Left lung (tissue), 10 donors: Measurements from ENCODE around the gene KIRREL3. TPM values are rescaled to one million over a fixed set of nuclear protein-coding genes. Genes with fewer than 3 reads are reported as not detected.

Experiments
- ATAC-seq: fragments of 200-7000 bp; cut with Tn5 transposase; one replicate; pipeline ENCODE4 v1.9.1; 2020; ENCODE audit warnings: moderate library complexity
- DNase-seq, 4 donors: peaks; one replicate each; pipeline ENCODE4 v3.0.0-alpha.2; 2013 to 2020
- H3K27ac ChIP-seq, 2 donors: fragments of 200-600 bp; sonication (generic) in 1 of 2; one replicate each; pipeline versions ENCODE4 v1.5.0 to v1.8.0; 2020 to 2021
- H3K27me3 ChIP-seq, 2 donors: fragments of 200-600 bp; sonication (generic) in 1 of 2; one replicate each; pipeline versions ENCODE4 v1.5.0 to v1.8.0; 2020 to 2021
- H3K36me3 ChIP-seq, 2 donors: fragments of 200-600 bp; sonication (generic) in 1 of 2; one replicate each; pipeline versions ENCODE4 v1.5.0 to v1.8.0; 2020 to 2021
- H3K4me1 ChIP-seq, 2 donors: fragments of 200-600 bp; one replicate each; pipeline ENCODE4 v1.8.0; 2021
- H3K4me3 ChIP-seq, 2 donors: fragments of 200-600 bp; sonication (generic) in 1 of 2; one replicate each; pipeline versions ENCODE4 v1.5.0 to v1.8.0; 2020 to 2021; ENCODE audit warnings: mild to moderate bottlenecking in 1 of 2
- H3K9me3 ChIP-seq, 2 donors: fragments of 200-600 bp; sonication (generic) in 1 of 2; one replicate each; pipeline versions ENCODE4 v1.5.0 to v1.8.0; 2020 to 2021
- CTCF ChIP-seq, 2 donors: fragments of 200-600 bp; sonication (generic) in 1 of 2; IDR thresholded peaks; one replicate each; pipeline versions ENCODE4 v1.5.0 to v1.8.0; 2021; ENCODE audit warnings: antibody characterized with exemption in 2 of 2
- intact Hi-C, 2 donors: fragments of 100-400 bp; cut with DNase I; formaldehyde crosslinking; loops; one replicate each; pipeline versions ENCODE4 v1.11.2 to v1.14.2; 2022
- polyA plus RNA-seq, 6 donors: library from polyadenylated mRNA; unstranded; fragments of 120-200 nt; gene quantifications; one replicate each; pipeline ENCODE4 v1.2.1, GENCODE V29; 2013; ENCODE audit not compliant: insufficient read length in 6 of 6
- total RNA-seq, 2 donors: library from RNA; stranded (reverse); fragmentation: NEBNext Ultra II Directional; extraction: Animal tissue kit (Norgen Biotek cat#: 25700); gene quantifications; one replicate each; pipeline ENCODE4 v1.2.1, GENCODE V29; 2021
- donor health status: DM: no; HTN: yes; CAD: no.
- donor health status: DM: no; HTN: no; CAD: no.

KIRREL3 gene
- total and polyA plus RNA-seq, 8 donors, result 1.6 to 2.5 (median 2.0) TPM; not detected in 2

GRCh38 chr11:126502982-126503381, 497.6 kb downstream of the KIRREL3 start:
- H3K36me3 ChIP-seq, result no peaks in the 10 kb centered on the region
- no peak for TF ChIP-seq CTCF (IDR thresholded peaks at IDR 0.05)
- H3K4me3 ChIP-seq, result no peak overlapping the region
- no peak for ATAC-seq
- no peaks in the 10 kb centered on the region for H3K4me1 ChIP-seq
- intact Hi-C loops, result no loop called here
- H3K27me3 ChIP-seq, result peaks cover 3 to 69% of the 10 kb centered on the region in 2 donors
- no peak overlapping the region for H3K27ac ChIP-seq
- peaks cover 0 to 25% of the 10 kb centered on the region in 2 donors for H3K9me3 ChIP-seq
- no peak for DNase-seq

GRCh38 chr11:126502159-126502558, 498.4 kb downstream of the KIRREL3 start:
- H3K27ac ChIP-seq, result no peak overlapping the region
- intact Hi-C loops, result no loop called here
- no peak overlapping the region for H3K4me3 ChIP-seq
- no peak for ATAC-seq
- no peak for TF ChIP-seq CTCF (IDR thresholded peaks at IDR 0.05)
- DNase-seq, result no peak
- no peaks in the 10 kb centered on the region for H3K36me3 ChIP-seq
- H3K9me3 ChIP-seq, result peaks cover 0 to 24% of the 10 kb centered on the region in 2 donors
- peaks cover 3 to 60% of the 10 kb centered on the region in 2 donors for H3K27me3 ChIP-seq
- H3K4me1 ChIP-seq, result no peaks in the 10 kb centered on the region

- intact Hi-C loops, result no loop called here
Measured at GRCh38 chr11:126501641-126502040, 498.9 kb downstream of the KIRREL3 start.

GRCh38 chr11:126500981-126501380, 499.6 kb downstream of the KIRREL3 start:
- H3K36me3 ChIP-seq, result no peaks in the 10 kb centered on the region
- peaks cover 3 to 58% of the 10 kb centered on the region in 2 donors for H3K27me3 ChIP-seq
- DNase-seq (no peak), ATAC-seq (no peak)
- no peak overlapping the region for H3K27ac ChIP-seq
- H3K4me3 ChIP-seq, result no peak overlapping the region
- no peak for TF ChIP-seq CTCF (IDR thresholded peaks at IDR 0.05)
- intact Hi-C loops, result no loop called here
- peaks cover 0 to 14% of the 10 kb centered on the region in 2 donors for H3K9me3 ChIP-seq
- no peaks in the 10 kb centered on the region for H3K4me1 ChIP-seq

More at GRCh38 chr11:126501641-126502040, 498.9 kb downstream of the KIRREL3 start:
- Histone ChIP-seq H3K4me3 (no peak overlapping the region), H3K27ac (no peak overlapping the region), H3K36me3 (no peaks in the 10 kb centered on the region), H3K4me1 (no peaks in the 10 kb centered on the region), H3K27me3 (peaks cover 3 to 58% of the 10 kb centered on the region in 2 donors), H3K9me3 (peaks cover 0 to 19% of the 10 kb centered on the region in 2 donors)
- ATAC-seq (no peak), DNase-seq (no peak)
- no peak for TF ChIP-seq CTCF (IDR thresholded peaks at IDR 0.05)

- peaks cover 0 to 3% of the 10 kb centered on the region in 2 donors for H3K9me3 ChIP-seq
- peaks cover 3 to 50% of the 10 kb centered on the region in 2 donors for H3K27me3 ChIP-seq
- no peak for ATAC-seq
Measured at GRCh38 chr11:126499131-126499752, 501.3 kb downstream of the KIRREL3 start.

More at GRCh38 chr11:126499131-126499752, 501.3 kb downstream of the KIRREL3 start:
- no peak for TF ChIP-seq CTCF (IDR thresholded peaks at IDR 0.05)
- H3K27ac ChIP-seq, result no peak overlapping the region
- H3K4me1 ChIP-seq, result no peaks in the 10 kb centered on the region
- H3K36me3 ChIP-seq, result no peaks in the 10 kb centered on the region
- H3K4me3 ChIP-seq, result no peak overlapping the region
- DNase-seq, result no peak
- intact Hi-C loops, result no loop called here
